GM18511 (cell line): Measurements from ENCODE around the gene PAGR1.
A peak's percentile ranks its signal among the peaks of the same experiment; 100 is the strongest.
"Not testable (repeated sequence)": the region's sequence is repeated elsewhere in the genome, so short reads cannot be mapped to it uniquely, and the experiment has no call there.

Source experiments
- ATAC-seq: cut with Tn5 transposase; IDR thresholded peaks from one replicate; pipeline ENCODE4 v1.9.1; 2021; ENCODE audit warnings: mild to moderate bottlenecking, moderate library complexity; ENCODE audit not compliant: unreplicated experiment

PAGR1 gene

GRCh38 chr16:29862383-29862883, 46.5 kb downstream of the PAGR1 start:
- peak; percentile 13 for ATAC-seq

- ATAC-seq: peak; percentile 92
Observed at GRCh38 chr16:29862884-29863668, 47.1 kb downstream of the PAGR1 start, which contains the start of gene CDIPT. Gene CDIPT (minus strand): TSS chr16:29863226. CDS start chr16:29862857, 369 bp downstream.

GRCh38 chr16:29863669-29863984, 47.7 kb downstream of the PAGR1 start:
- ATAC-seq: no peak

- ATAC-seq: no peak
Observed at GRCh38 chr16:29864205-29864604, 48.3 kb downstream of the PAGR1 start.

- ATAC-seq: no peak
Observed at GRCh38 chr16:29868396-29869009, 52.6 kb downstream of the PAGR1 start.

- not testable (repeated sequence) for ATAC-seq
Observed at GRCh38 chr16:29869067-29869466, 53.1 kb downstream of the PAGR1 start.
